Activated naive CD4-positive, alpha-beta T cell (primary cell): ENCODE results near the gene RPP25L.

Experiments used
- DNase-seq, 4 experiments: peaks; one replicate each; lab custom pipeline; 2025; lab: John Stamatoyannopoulos, UW

The RPP25L gene

GRCh38 chr9:34637356-34638137 lies 25.6 kb upstream of the RPP25L start, which contains the start of gene SIGMAR1:
Gene SIGMAR1 (minus strand): TSS chr9:34637787. CDS start chr9:34637697, 90 bp downstream.
- peak; percentile 80 to 91 (median 84) for DNase-seq

- DNase-seq = no peak
These were observed 25.0 kb upstream of the RPP25L start for GRCh38 chr9:34636791-34637355.

GRCh38 chr9:34635556-34635955 lies 23.7 kb upstream of the RPP25L start:
- DNase-seq = no peak

- DNase-seq = no peak
These were observed 22.8 kb upstream of the RPP25L start for GRCh38 chr9:34634551-34635248.

- peak in 3 of 4 experiments; percentile 45 to 69 (median 50) for DNase-seq
These were observed 22.1 kb upstream of the RPP25L start for GRCh38 chr9:34633851-34634550.

- DNase-seq = no peak
These were observed 21.3 kb upstream of the RPP25L start for GRCh38 chr9:34633166-34633565.

GRCh38 chr9:34630402-34631154 lies 18.7 kb upstream of the RPP25L start:
- no peak for DNase-seq

GRCh38 chr9:34629491-34629808 lies 17.6 kb upstream of the RPP25L start:
- no peak for DNase-seq

- peak in 1 of 4 experiments; percentile 17 for DNase-seq
These were observed 17.0 kb upstream of the RPP25L start, which contains the start of gene ARID3C for GRCh38 chr9:34628656-34629490. Gene ARID3C (minus strand): TSS chr9:34629066. CDS start chr9:34628014, 1,052 bp downstream.

- DNase-seq = no peak
These were observed 16.1 kb upstream of the RPP25L start for GRCh38 chr9:34627716-34628655.

- DNase-seq = no peak
These were observed 13.2 kb upstream of the RPP25L start for GRCh38 chr9:34625186-34625486.

GRCh38 chr9:34624475-34625185 lies 12.7 kb upstream of the RPP25L start:
- DNase-seq = no peak

GRCh38 chr9:34623374-34624235 lies 11.7 kb upstream of the RPP25L start:
- peak in 1 of 4 experiments; percentile 36 for DNase-seq

GRCh38 chr9:34620061-34620994 lies 8.4 kb upstream of the RPP25L start, which contains the start of gene DCTN3:
Gene DCTN3 (minus strand): TSS chr9:34620495. CDS start chr9:34620464, 31 bp downstream.
- peak; percentile 69 to 84 (median 74) for DNase-seq

GRCh38 chr9:34615132-34615531 lies 3.2 kb upstream of the RPP25L start:
- DNase-seq = no peak

GRCh38 chr9:34612788-34613390 lies 992 bp upstream of the RPP25L start:
- DNase-seq = peak; percentile 21 to 56 (median 42)
